HG03457 (cell line): ENCODE measurements around the gene MRPS18A.
"Not testable (repeated sequence)": the region's sequence is repeated elsewhere in the genome, so short reads cannot be mapped to it uniquely, and the experiment has no call there.

ENCODE experiments used
- ATAC-seq: cut with Tn5 transposase; IDR thresholded peaks from one replicate; pipeline ENCODE4 v1.9.1; 2021; ENCODE audit warnings: moderate number of reproducible peaks; ENCODE audit not compliant: unreplicated experiment

MRPS18A gene

DNA sequence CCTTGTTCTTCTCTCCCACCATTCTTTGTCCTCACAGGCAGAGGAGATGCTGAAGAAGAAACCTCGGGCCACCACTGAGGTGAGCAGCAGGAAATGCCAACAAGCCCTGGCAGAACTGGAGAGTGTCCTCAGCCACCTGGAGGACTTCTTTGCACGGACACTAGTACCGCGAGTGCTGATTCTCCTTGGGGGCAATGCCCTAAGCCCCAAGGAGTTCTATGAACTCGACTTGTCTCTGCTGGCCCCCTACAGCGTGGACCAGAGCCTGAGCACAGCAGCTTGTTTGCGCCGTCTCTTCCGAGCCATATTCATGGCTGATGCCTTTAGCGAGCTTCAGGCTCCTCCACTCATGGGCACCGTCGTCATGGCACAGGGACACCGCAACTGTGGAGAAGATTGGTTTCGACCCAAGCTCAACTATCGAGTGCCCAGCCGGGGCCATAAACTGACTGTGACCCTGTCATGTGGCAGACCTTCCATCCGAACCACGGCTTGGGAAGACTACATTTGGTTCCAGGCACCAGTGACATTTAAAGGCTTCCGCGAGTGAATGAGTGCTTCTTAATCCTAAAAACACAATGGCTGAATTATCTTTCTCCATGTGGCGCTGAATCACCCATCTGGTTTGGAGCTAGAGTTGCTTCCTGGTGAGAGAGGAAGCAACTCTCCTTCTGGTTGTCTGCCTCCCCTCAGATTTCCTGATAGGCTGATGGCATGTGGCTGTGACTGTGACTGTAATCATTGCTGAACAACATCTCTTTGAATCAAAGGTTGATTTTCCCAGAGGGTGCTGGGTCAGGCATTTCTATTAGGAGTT is 47.4 kb downstream of the MRPS18A start:
- ATAC-seq, result no peak

DNA sequence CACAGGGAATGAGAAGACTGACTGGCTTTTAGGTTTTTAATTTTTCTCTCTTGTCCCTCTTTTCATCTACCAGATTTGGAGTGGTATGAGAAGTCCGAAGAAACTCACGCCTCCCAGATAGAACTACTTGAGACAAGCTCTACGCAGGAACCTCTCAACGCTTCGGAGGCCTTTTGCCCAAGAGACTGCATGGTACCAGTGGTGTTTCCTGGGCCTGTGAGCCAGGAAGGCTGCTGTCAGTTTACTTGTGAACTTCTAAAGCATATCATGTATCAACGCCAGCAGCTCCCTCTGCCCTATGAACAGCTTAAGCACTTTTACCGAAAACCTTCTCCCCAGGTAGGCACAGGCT is 51.3 kb downstream of the MRPS18A start:
- ATAC-seq, result no peak

DNA sequence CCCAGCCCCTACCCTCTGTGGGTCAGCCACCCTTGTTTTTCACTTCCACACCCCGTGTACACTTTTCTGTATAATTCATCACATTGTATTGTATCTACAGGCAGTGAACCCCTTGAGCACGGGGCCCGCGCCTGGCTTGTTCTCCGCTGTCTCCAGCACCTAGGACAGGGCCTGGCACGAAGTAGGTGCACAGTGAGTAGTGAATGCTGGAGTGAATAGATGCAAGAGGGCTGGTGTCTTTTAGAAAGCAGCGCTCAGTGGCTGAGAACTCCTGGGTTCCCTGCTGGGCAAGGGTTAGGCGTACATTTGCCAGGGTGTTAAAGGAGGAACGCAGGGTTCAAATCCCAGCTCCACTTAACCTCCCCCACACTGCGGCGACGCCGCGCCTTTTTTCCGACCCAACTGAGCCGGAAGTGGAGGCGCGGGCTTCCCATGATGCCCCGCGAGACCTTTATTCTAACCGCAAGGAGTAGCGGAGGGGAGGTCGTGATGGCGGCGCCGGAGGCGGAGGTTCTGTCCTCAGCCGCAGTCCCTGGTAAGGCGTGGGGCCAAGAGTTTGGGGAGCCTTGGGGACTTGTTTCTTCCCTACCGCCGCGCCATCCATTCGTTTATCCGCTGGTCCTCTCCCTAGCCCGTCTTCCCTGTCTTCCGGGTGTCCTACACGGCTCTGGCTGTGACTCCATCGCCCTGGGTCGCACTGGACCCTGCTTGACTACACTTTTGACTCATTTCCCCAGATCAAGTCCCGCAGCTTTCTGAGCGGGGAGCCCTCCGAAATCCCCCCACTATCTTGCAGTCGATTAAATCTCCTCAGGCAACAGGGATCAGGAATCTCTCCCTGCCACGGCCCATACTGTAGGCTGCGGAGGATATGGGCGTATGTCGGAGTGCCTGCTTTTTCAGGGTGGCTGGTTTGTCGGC is 51.9 kb downstream of the MRPS18A start, which contains the start of gene MAD2L1BP:
MAD2L1BP (plus strand) TSS at position 454 of the 921 bp plus-strand sequence; CDS start at position 490, 36 bp downstream.
- ATAC-seq, result no peak

DNA sequence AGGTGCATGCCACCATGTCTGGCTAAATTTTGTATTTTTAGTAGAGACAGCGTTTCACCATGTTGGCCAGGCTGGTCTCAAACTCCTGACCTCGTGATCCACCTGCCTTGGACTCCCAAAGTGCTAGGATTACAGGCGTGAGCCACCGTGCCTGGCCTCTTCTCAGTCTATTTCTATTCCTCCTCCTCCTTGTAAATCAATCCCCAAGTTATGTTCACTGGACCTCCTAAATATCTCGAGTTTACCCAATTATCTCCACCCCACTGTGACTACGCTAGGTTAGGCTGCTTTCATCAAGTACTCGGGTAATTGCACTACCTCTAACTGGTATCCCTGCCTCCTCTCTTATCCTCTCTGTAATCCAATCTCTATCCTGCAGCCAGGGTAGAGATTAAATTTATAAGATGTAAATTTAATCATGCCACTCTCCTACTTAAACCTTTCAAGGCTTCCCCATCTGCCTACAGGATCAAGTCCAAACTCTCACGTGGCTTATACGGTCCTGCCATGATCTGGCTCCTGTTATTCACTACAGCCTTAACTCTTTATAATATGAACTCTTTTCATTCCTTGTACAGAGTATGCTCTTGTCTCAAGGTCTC is 52.8 kb downstream of the MRPS18A start:
- no peak for ATAC-seq

DNA sequence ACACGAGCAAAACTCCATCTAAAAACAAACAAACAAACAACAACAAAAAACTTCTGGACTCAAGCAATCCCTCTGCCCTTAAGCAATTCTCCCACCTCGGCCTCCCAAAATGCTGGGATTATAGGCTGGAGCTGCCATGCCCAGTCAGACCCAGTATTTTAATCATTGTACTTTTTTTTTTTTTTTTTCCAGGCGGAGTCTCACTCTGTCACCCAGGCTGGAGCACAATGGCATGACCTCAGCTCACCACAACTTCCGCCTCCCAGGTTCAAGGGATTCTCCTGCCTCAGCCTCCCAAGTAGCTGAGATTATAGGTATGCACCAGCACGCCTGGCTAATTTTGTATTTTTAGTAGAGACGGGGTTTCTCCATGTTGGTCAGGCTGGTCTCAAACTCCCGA is 54.6 kb downstream of the MRPS18A start:
- not testable (repeated sequence) for ATAC-seq

DNA sequence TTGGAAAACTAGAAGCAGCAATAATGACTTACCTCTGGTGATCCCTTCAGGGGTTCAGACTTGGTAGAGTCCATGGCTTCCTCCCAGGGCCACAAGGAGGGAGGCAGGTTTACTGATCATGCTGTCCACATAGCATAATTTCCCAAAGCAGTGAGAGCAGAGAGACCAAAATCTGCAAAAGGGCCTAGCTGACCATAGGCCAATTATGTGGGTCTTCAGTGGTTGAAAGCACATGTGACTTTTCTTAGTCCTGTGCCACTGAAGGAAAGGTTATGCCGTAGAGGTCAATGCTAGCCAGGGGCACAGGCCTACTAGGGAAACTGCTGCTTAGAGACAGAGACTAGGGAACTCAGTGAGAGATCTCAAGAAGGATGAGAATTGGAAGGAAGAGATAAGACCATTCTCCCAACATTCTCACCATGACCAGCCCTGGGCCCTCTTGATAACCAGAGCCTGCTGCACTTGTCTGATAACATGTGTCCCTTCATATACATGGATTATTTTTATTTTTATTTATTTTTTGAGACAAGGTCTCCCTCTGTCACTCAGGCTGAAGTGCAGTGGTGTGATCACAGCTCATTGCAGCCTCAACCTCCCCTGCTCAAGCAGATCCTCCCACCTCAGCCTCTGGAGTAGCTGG is 56.5 kb downstream of the MRPS18A start:
- ATAC-seq, result no peak

DNA sequence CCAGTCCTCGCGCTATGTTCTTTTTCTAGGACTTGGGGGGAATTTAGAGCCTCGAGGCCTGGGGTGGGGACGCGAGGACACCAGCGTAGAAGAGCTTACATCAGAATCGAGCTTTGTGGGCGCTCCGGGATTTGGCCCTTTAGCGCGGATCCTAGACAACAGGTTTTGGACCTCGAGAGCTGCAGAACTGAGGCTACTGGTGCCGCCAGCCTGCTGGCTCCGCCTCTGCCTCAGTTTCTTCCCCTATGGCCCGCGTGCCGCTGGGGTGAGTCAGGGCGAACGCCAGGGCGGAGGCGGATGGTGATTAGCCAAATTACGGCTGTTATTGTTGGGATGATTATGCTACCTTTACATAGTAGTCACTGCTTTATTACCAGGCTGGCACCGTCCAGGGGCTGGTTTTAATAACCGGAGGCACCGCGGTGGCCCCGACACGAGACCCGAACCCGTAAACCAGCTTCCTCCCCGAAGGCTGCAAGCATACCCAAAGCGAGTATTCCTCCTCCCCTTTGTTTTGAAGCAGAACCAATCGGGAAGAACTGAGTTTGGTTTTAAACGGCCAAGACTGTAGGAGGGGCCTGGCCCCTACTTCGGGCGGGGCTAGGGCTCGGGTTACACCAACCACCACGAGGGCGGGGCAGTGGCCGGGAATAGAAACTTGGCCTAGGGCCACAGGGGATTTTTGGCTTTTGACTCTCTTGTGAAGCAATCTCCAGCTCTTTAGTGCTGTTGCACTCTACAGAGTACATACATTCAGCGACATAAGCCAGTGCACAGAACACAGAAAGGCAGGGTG is 57.9 kb downstream of the MRPS18A start:
- ATAC-seq, result peak; percentile 55

DNA sequence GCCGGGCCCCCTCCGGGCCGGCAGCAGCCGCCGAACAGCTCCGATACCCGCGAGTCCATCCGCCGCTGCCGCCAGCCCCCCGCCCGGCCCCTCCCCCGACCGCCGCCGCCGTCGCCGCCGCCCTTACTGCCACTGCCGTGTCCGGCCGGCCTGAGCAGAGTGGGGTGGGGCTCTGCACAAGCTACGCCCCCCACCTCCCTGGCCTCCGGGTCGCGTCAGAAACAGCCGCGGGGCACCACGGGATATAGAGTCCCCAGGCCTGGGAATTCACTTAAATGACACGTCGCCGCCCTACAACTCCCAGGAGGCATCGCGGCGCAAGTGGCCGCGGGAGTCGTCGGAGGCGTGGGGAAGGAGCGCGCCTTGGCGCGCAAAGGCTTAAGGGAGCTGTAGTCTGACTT is 58.5 kb downstream of the MRPS18A start, which contains the start of gene GTPBP2:
GTPBP2 (minus strand) TSS at position 161 of the 401 bp plus-strand sequence; CDS start at position 59, 102 bp downstream.
- ATAC-seq, result peak; percentile 58

DNA sequence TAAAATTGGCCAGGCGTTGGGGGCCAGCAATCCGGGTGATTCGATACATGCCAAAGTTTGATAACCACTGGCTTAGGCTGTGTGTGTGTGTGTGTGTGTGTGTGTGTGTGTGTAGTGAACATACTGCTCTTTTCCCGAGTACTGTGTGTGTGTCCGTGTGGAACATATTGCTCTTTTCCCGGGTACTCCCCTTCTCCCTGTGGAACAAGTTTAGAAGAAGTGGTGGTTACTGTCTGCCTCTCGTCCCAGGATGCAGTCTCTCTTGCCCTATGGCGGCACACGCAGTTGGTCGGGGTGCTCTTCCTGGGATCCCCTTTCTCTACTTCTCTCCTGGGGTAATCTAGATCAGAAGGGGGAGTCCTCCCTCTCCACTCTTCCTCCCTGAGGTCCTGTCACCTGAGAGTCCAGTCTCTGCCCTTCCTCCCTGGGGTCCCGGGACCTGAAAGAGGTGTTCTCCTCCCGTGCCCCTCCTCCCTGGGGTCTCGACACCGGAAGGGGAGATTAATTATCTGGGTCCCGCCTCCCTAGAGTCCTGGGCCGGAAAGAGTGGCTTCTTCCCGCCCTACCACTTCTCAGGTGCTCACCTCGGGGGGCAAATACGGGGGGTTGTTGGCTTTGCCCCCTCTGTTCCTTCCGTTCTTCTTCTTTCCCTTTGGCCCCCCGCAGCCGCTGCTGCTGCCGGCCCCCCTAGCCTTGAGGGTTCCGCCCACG is 59.0 kb downstream of the MRPS18A start:
- no peak for ATAC-seq

DNA sequence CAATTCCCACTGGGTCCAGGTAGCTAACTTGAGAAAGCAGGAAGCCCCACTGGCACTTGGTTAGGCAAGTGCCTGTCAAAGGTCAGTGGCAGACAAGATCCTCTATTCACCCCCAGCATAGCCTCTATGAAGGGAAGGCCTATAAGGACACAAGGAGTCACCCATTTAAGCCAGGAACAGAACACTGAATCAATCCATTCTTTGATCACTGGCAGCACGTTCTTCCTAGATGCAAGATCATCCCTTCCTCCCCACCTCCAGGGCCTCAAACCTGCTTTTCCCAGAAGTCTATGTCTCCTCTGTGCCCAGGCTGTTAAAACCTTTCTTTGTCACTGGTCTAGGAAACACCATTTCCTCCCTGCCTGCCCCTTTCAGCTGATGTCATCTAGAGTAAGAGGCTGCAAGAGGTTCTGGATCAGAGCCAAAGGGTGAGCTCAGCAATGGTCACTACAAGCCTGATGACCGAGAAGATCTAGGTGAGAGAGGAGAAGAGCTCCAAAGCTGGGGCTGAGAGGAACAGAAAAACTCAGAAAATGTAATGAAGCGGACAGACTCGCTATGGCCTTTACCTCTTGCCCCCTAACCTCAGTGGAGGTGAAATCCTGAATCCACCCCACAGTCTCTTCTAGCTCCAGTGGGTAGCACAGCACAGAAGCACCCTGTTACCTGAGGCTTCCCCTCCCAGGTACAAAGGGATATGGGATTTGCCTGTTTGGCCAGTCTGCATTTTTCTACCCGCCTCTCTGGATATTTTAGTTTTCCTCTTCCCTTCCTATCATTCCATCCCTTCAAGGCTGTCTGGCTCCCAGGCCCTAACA is 60.4 kb downstream of the MRPS18A start:
- no peak for ATAC-seq

DNA sequence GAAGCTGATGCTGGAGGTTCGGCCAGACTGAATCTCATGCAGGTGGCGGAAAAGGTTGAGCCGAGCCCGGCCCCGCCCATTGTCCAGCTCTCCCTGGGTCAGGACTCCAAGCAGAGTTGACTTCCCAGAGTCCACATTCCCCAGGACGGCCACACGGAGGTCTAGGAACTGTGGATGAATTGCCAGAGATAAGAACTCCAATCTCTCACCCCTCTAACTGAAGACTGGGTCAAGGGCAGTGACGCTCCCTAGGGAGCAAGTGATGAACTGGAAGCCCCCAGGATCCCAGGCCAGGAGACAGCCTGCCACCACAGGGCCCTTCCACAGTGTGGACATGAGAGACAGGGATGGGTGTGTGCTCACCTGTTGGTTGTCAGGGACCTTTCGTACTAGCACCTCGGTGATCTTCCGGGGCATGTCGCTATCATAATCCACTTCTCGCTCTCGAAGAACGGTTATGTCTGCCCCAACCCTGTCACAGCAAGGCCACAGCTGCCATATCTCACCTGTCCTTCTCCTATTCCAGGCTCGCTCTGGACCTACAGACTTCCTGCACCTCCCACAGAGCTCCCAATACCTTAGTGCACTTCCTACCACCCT is 62.1 kb downstream of the MRPS18A start:
- ATAC-seq, result no peak

DNA sequence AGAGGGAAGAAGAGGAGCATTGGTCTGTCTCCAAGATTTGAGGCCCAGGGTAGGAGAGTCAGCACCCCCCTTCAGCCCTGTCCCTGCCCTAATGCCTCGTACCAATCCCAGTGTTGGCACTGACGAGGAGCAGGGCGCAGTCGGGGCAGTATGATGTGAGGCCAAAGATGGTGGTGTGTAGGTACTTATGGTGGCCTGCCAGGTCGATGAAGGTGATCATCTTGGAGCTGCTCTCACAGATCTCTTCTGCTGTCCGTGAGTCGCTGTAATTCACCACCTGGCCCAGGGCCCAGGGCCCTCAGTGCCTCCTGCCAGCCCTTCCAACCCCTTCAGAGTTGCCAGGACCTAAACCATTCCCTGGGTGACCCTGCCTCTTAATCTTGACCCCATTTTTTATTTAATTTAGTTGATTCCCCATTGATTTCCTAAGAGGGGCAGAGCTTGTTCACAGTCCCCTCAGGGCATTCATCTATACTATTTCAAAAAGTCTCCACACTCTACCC is 62.8 kb downstream of the MRPS18A start:
- ATAC-seq, result no peak

DNA sequence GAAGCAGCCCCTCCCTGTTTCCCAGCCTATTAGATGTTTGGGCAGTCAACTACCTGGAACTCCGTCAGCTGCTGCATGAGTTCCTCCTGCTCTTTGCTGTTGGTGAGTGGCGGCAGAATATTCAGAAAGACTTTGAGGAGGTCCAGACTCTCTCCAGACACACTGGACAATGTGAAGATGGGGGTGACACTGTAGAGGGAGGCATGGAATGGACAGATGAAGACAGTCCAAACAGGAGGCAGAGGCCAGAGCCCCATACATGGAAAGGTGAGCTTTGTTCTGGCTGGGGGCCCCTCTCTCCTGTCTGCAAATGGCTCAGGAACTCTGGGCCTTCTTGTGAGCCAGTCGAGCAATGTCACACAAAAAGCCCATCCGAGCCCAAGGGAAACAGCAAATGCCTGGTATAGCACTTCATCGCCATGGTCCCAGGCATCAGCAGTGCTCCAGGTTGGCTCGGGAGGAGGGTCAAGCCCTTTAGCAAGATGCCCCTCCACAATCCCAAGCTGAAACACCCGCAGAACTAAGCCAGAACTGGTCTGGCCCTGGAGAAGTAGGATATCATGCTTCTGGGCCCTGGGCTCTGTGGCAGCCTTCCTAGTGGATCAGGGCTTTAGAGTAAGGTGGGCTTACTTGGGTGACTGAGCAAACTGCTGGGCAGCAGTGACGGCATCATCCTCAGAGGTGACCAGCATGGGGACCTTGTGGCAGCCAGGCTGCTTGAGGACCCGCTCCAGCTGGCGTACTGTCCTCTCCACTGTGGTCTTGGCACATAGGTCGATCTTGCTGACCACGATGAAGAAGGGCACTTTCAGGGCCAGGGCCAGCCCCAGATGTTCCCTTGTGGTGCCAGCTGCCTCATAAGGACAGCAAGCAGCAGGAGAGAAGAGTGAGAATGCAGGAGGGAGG is 63.5 kb downstream of the MRPS18A start:
- ATAC-seq, result no peak

DNA sequence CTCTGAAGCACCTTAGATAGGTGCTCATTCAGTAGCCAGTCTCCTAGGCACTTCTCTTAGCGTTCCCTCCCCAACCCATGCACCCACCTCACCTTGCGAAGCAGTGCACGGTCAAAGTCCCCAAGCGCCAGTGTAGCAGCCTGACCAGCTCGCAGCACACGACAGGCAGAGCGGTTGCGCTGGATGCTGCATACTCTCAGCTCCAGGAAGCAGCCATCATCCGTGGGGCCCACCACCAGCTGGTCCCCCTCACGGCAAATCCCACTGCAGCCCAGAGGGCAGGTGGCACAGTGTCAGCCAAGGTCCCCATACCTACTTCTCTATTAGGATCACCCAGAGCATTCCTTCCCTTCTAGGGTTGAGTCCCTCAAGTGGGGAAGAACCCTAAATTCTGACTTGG is 65.0 kb downstream of the MRPS18A start:
- no peak for ATAC-seq

DNA sequence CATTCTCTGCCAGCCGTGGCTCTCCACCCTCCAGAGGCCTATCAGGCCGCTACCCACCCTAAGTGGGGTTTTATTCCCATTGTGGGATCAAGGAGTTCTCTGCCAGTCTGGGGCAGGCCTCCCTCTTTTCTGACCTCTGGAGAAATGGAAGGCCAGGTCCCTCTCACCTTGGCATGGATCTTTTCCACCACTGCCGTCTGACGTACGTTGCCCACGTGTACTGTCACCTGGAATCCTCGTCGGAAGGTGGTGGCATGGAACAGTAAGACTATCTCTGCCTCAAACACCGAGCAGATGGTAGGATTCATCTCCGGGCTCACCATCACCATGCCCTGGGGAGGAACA is 65.8 kb downstream of the MRPS18A start:
- no peak for ATAC-seq
